Endometrial microvascular endothelial cells (primary cell): ENCODE measurements around the gene TESPA1. TPM values are rescaled to one million over a fixed set of nuclear protein-coding genes. Genes with fewer than 3 reads are reported as not detected.
"Not testable (repeated sequence)": the region's sequence is repeated elsewhere in the genome, so short reads cannot be mapped to it uniquely, and the experiment has no call there.

ENCODE experiments used
- in situ Hi-C: cut with HindIII; loops from 2 replicates; pipeline ENCODE4 v1.10.0; 2017; ENCODE audit warnings: low sequenced_read_pairs, low pct_unique_long_range_greater_than_20kb; ENCODE audit errors: inconsistent ontology term
- total RNA-seq: library from RNA; depleted of rRNA; stranded (reverse); fragments of >200 nt; gene quantifications from one replicate; pipeline ENCODE4 v1.2.3, GENCODE V29; 2015; ENCODE audit errors: inconsistent ontology term

The TESPA1 gene
- total RNA-seq, 1 donor from 2014 or later = not detected

- in situ Hi-C loops = no loop called here
Measured at GRCh38 chr12:54987611-54988231, 3.2 kb upstream of the TESPA1 start.

DNA sequence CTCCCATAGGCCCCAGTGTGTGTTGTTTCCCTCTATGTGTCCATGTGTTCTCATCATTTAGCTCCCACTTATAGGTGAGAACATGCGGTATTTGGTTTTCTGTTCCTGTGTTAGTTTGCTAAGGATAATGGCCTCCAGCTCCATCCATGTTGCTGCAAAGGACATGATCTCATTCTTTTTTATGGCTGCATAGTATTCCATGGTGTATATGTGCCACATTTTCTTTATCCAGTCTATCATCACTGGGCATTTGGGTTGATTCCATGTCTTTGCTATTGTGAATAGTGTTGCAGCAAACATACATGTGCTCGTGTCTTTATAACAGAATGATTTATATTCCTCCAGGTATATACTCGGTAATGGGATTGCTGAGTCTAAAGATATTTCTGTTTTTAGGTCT lies 2.2 kb upstream of the TESPA1 start:
- in situ Hi-C loops = not testable (repeated sequence)

DNA sequence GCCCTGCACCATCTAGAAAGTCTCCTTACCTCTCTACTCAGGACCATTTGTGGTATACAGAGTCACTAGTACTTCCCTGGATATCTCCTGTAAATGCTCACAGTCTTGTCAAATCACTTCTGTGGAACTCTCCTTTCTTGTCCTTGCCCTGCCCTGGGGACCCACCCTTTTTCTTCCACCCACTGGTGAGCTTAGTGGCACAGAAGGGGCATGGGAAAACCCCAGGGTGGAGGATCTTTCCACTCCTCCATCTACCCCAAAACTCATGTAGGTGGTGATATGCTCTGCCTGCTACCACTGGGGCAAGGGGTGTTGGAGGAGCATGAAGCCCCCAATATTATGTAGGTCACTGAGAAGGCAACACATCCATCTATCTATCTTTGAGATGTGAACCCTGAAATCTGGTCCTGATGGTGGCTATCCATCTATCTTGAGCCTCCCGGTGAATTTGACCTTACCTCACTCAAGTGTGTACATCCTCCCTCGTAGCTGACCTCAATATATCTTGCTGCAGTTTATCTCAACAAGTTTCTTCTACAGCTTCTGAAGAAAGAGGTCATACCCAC lies 943 bp downstream of the TESPA1 start:
- in situ Hi-C loops = no loop called here

- in situ Hi-C loops = no loop called here
Measured at GRCh38 chr12:54981796-54982195, 2.8 kb downstream of the TESPA1 start.

DNA sequence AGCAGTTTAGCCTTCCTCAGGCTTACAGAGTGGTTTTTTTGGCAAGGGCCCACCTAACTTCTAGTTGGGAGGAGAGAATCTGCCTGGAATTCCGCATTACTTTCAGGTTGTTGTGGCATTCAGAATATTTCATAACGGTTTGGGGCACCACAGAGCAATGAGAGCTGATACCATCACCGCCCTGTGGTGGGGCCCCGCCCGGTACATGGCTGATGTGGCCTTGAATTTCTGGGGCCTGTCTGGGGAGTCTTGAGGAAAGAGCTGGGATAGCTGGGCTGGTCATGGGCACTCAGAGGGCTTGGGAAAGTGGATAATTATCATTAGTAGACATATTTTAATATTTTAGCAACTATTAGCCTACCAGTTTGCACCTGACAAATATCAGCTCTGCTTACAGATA lies 4.2 kb downstream of the TESPA1 start:
- in situ Hi-C loops = no loop called here

DNA sequence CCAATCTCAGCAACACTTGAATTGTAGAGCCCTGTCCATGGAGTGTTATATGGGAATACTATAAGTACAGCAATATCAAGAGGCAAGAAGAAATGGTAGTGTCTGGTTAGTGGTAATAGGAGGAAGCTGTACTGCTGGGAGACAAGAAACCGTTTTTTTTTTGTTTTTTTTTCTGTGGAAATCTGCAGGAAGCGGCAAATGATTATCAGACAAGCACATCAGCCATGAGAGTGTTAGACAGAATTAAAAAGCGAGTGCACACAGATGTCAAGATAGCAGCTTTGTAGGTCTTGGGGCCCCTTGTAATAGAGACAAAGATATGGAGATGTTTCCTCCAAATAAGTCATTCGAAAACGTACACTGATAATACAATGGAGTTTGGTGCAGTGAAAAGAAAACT lies 6.7 kb downstream of the TESPA1 start:
- in situ Hi-C loops = no loop called here

DNA sequence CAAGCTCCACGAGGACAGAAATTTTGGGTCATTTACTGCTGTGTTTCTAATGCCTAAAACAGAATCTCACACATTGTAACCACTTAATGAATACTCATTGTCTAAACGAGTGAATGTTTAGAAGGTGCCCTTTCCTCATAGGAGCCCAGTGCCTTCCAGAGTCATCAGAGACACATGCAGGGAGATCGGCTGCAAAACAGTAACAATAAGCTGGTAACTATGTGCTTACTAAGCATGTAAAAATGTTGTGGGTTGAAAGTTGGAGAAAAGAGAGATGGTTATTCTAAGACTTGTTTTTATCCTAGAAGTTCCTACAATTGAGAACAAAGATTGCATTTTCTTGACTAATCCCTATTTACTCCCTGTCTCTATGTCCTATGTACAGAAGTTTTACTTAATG lies 7.4 kb downstream of the TESPA1 start:
- in situ Hi-C loops = no loop called here

DNA sequence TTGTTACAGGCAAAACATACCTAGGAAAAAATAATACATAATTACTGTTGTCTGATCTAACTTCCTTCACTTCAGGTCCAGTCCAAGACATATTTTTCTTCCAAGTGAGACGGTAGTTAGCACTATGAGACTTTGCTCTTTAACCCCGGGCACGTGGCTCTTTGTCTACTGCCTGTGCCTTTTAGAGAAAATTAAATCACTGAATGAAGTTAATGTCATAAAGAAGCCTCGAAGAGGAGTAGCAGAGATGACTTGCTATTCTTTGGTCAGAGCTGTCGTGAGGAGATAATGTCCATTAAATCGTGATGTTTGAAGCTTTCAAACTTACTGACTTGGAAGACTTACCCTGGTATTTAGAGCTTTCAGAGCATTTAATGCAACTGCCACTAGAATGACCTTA lies 8.7 kb downstream of the TESPA1 start:
- in situ Hi-C loops = no loop called here

GRCh38 chr12:54975272-54975671 lies 9.3 kb downstream of the TESPA1 start:
- in situ Hi-C loops = no loop called here

DNA sequence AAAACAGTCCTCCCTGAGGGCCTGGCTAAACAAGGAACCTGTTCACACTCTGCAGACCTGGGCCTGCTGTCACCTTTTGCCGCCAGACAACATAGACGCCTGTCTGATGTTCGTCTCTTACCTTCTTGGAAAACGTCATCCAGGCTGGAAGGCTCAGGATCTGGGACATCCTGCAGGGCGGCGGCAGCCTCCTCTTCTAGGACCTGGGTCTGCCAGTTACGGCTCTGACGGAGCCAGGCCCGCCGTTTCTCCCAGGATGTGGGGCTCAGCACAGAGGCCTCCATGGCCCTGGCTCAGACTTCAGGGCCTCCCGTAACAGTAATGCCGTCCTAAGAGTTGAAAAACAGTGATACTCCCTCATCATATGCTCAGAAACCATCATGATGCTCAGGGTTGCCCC lies 10.3 kb downstream of the TESPA1 start:
- in situ Hi-C loops = no loop called here

DNA sequence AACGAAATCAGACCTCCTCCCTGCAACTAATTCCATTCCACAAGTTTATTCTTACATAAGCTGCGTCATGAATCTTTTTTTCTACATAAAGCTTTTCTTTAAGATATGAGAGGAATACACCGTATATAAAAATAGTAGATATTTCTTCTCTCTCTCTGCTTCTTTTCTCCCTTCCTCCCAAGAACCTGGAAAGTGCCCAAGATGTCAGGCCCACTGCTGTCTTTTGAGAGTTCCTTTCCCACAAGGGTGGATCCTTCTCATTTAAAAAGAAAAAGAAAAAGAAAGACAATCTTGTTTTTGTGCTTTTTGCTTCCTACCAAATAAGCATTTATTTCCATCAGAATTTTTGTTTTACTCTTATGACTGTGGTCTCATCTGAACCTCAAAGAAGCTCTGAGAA lies 11.0 kb downstream of the TESPA1 start:
- in situ Hi-C loops = no loop called here

DNA sequence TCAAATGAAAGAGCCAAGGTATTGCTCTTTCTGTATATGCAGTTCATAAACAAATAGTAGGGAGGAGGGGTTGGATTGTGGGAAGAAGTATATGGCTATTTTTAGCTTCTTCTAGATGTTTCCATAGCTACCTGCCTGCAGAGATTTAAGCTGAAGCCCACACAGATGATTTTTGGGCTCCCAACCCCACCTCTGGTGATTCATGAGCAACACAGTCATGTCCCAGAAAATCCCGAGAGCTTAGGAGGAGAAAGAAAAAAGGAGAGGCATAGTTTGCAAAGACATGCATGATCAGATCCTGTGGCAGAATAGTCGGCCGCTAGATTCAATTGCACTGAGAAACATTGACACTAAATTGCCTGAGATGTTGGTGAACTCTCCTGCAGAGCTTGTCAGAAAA lies 13.8 kb downstream of the TESPA1 start:
- in situ Hi-C loops = no loop called here

DNA sequence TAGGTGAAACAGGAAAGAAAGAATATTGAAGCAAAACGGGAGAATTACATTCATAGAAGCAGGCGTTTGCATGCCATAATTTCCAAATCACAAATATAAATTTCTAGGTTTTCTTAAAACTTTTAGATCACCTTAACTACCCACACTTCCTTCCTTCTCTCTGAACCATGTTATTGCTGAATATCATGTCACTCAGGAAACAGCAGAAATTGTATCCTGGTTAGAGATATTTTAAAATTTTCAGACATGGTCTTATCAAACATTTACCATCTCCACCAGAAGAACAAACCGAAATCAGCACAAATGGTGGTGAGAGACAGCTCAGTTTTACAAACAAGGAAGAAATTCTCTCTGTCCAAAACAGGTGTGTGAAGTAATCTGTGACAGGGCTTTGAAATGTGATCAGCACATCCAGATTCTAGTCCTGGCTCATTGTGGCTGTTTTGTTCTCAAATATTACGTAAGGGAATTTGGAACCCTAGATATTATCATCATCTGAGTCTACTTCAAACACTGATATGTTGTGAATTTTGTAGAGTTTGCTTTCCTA lies 16.3 kb downstream of the TESPA1 start:
- in situ Hi-C loops = no loop called here

GRCh38 chr12:54967461-54967860 lies 17.1 kb downstream of the TESPA1 start:
- in situ Hi-C loops = no loop called here

- in situ Hi-C loops = no loop called here
Measured at GRCh38 chr12:54961190-54961589, 23.4 kb downstream of the TESPA1 start.

GRCh38 chr12:54959291-54960018 lies 25.1 kb downstream of the TESPA1 start:
- in situ Hi-C loops = no loop called here

GRCh38 chr12:54958048-54958658 lies 26.4 kb downstream of the TESPA1 start:
- in situ Hi-C loops = no loop called here

DNA sequence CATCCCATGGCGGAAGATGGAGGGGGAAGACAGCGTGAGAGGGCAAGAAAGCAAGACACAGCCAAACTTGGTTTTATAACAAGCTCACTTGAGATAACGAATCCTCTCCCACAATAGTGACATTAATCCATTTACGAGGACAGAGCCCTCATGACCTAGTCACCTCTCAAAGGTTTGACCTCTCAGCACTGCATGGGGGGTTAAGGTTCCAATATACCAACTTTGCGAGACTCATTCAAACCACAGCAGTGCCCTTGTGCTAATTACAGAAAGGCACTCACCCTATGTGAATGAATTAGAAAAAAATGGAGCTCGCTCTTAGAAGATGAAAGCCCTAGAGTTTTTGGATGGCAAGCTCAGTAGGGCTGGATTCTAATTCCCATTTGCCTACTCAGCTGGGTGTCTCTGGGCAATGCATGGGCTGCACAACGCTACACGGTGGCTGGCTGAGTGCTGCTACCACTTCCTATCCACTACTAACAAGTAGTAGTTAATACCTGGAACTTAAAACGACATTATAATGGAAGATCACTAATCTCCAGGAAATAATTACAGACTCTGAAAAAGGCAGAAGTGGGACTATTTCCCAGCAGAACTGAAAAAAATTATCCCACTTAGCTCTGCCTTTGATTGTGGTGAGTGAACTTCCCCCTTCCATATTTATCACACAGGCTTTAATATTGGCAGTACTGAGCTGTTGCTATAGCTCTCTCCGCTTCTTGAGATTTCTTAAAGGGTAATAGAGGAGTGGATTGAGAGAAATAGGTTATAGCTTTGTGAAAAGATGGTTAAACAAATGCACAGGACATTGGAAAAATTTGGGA lies 27.5 kb downstream of the TESPA1 start:
- in situ Hi-C loops = no loop called here

GRCh38 chr12:54956322-54956721 lies 28.2 kb downstream of the TESPA1 start:
- in situ Hi-C loops = no loop called here
